GM18951 (cell line): ENCODE data around the gene BCL6B.
"Not testable (repeated sequence)": the region's sequence is repeated elsewhere in the genome, so short reads cannot be mapped to it uniquely, and the experiment has no call there.

ENCODE experiments used
- POLR2A ChIP-seq: IDR thresholded peaks from 4 replicates; pipeline ENCODE4 v1.6.1; 2011; ENCODE audit warnings: mild to moderate bottlenecking; ENCODE audit not compliant: insufficient read length, insufficient read depth; ENCODE audit errors: extremely low read depth
- in situ Hi-C: fragments of 300-500 bp; cut with MboI; formaldehyde crosslinking; loops from one replicate; pipeline ENCODE4 v1.12.0; 2022; ENCODE audit warnings: low sequenced_read_pairs, mixed read lengths, inconsistent platforms; ENCODE audit not compliant: unreplicated experiment

BCL6B gene, protein sequence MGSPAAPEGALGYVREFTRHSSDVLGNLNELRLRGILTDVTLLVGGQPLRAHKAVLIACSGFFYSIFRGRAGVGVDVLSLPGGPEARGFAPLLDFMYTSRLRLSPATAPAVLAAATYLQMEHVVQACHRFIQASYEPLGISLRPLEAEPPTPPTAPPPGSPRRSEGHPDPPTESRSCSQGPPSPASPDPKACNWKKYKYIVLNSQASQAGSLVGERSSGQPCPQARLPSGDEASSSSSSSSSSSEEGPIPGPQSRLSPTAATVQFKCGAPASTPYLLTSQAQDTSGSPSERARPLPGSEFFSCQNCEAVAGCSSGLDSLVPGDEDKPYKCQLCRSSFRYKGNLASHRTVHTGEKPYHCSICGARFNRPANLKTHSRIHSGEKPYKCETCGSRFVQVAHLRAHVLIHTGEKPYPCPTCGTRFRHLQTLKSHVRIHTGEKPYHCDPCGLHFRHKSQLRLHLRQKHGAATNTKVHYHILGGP

DNA sequence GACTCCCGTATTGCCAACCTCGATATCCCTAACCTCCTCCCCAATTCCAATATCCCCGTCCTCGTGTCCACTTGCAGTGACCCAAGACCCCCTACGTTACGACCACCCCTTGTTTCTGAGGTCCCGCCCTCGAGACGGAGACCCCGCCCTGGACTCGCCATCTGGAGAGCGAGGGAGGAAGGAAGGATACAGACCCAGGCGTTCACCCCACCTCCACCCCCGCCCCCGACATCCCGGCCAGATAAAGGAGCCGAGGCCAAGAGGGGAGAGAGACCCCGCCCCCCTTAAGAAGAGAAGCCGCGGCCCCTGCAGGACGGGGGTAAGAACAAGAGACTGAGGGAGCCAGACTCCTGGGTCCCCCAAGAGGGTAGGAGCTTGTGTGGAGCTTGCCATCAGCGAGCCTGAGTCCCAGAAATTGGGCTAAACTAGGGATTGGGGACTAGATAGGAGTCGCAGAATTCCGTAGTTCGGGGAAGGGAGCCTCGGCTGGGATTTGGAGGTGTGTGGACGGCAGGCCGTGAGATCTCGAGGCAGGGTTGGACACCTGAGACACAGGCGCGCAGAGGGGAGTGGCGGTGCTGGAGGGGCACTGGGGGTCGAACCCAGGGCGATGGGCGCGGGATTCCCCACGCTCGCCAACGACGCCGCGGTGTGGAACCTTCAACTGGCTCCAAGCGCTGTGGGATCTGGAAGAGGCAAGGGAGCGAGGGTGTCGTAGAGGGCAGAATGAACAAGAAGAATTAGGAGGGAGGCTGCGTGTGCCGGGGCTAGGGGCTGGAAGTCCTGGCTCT lies at the start of gene BCL6B:
Gene BCL6B (plus strand): TSS at position 270 of the 791 bp plus-strand sequence. CDS start 622 bp downstream, outside the sequence.
- in situ Hi-C loops: no loop called here
- TF ChIP-seq POLR2A: no peak

DNA sequence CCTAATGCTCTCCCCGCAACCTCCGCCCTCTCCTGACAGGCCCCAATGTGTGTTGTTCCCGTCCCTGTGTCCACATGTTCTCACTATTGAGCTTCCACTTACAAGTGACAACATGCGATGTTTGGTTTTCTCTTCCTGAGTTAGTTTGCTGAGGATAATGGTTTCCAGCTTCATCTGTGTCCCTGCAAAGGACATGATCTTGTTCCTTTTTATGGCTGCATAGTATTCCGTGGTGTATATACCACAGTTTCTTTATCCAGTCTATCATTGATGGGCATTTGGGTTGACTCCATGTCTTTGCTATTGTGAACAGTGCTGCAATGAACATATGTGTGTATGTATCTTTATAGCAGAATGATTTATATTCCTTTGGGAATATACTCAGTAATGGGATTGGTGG lies 43.4 kb upstream of the BCL6B start:
- in situ Hi-C loops: not testable (repeated sequence)

DNA sequence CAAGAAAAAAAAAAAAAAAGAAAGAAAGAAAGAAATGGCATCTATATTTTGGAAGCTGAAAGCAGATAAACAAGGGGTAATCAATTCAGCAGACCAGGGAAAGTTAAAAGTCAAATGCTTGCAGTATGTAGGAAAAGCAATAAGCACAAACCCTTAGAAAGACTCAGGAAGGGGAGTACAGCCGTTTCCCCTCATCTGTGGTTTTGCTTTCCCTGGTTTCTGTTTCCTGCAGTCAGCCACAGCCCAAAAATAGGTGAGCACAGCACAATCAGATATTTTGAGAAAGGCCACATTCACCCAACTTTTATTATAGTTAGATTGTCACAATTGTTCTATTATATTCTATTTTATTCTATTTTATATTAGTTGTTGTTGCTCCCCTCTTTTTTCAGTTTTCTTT lies 41.4 kb upstream of the BCL6B start:
- in situ Hi-C loops: no loop called here
- TF ChIP-seq POLR2A: no peak

DNA sequence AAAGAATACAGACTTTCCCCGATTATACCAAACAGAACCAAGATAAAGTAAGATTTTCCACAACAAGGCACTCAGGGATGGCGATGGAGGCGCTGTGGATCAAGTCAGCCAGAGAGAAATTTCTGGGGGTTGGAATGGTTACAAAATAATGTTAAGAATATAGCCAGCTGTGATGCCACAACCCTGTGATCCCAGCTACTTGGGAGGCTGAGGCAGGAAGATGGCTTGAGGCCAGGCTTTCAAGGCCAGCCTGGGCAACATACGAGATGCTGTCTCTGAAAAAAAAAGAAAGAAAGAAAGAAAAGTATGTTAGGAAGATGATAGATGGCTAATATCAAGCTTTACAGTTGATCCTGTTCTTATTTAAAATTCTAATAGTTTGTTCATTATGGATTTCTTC lies 37.6 kb upstream of the BCL6B start:
- TF ChIP-seq POLR2A: no peak
- in situ Hi-C loops: no loop called here

DNA sequence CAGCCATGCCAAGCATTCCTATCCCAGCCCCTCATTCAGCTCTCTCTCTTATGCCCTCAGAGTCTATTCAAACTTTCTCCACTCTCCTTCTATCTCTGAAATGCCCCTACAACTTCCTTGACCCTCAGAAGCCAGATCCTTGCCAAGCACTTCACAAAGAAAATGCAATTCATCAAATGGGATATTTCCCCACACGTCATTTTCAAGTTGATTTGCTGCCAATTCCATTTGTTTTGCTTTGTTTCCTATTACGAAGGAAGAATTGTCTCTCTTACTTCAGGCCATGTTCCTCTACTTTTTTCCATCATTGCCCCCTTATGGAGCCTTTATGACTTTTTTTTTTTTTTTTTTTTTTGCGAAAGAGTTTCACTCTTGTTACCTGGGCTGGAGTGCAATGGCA lies 36.2 kb upstream of the BCL6B start:
- no peak for TF ChIP-seq POLR2A
- in situ Hi-C loops: no loop called here

DNA sequence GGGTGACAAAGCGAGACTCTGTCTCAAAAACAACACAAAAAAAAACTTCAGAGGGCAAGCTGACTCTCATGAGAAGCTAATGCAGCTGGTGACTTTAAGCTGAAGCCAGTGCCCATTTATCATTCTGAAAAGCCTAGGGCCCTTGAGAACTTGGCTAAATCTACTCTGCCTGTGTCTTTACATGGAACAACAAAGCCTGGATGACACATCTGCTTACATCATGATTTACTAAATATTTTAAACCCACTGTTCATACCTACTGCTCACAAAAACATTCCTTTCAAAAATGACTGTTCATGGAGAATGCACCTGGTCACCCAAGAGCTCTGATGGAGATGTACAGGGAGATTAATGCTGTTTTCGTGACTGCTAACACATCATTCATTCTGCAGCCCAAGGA lies 33.1 kb upstream of the BCL6B start:
- TF ChIP-seq POLR2A: no peak
- in situ Hi-C loops: no loop called here

DNA sequence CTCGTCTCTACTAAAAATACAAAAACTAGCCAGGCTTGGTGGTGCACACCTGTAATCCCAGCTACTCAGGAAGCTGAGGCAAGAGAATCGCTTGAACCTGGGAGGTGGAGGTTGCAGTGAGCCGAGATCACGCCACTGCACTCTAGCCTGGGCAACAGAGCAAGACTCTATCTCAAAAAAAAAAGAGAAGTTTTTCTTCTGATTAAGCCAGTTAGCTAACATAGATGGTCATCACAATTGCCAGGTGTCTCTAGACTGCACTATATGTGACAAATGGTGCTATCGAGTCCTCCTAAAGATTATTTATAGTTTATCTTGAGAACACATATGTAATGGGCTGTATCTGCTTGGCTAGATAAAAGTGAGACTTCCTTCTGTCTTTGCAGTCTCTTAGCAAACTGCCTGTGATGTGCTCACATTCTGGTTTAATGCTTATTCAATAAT lies 29.2 kb upstream of the BCL6B start:
- in situ Hi-C loops: not testable (repeated sequence)

DNA sequence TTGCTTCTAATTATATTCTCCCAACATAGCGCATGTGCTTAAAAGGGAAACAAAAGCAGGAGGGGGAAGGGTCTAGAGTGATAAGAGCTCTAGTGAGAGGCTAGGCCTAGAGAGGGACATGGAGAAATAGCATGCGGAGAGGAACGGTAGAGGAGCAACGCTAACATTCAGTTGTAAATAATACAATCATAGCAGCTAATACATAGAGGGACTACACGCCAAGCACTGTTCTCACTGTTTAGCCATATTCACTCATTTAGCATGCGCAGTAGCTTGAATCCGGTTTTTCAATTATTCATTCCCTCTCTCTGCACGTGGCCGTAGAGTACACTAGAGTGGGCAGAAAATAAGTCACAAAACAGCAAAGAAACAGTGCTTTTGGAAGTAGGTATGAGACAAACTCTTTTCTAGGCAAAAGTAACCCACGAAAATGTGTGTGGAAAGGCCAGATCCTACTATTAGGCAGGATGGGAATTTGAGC lies 28.7 kb upstream of the BCL6B start:
- in situ Hi-C loops: no loop called here
- no peak for TF ChIP-seq POLR2A

DNA sequence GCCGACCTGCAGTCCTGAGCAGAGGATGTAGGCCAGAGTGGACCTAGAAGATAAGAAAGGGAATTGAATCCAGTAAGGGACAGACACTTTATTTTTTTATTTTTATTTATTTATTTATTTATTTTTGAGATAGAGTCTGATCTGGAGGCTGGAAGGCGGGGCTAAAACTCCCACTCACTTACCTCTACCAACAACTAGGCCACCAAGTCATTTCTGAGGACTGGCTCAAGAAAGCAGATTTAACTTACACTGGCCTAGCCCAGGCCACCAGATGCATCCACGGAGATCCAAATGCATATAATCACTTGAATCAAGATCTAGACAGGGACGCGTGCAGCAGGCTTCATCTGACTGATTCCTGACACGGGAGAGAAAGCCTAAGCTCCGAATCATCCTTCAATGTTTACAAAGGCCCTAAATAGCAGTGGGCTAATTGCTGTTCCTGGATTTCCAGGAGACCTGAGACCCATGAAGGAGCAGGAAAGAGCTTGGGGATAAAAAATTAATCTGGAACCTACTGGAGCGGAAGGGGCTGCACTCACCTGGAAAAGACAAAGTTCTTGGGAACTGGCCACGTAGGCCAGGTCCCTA lies 28.1 kb upstream of the BCL6B start:
- no peak for TF ChIP-seq POLR2A
- in situ Hi-C loops: no loop called here

DNA sequence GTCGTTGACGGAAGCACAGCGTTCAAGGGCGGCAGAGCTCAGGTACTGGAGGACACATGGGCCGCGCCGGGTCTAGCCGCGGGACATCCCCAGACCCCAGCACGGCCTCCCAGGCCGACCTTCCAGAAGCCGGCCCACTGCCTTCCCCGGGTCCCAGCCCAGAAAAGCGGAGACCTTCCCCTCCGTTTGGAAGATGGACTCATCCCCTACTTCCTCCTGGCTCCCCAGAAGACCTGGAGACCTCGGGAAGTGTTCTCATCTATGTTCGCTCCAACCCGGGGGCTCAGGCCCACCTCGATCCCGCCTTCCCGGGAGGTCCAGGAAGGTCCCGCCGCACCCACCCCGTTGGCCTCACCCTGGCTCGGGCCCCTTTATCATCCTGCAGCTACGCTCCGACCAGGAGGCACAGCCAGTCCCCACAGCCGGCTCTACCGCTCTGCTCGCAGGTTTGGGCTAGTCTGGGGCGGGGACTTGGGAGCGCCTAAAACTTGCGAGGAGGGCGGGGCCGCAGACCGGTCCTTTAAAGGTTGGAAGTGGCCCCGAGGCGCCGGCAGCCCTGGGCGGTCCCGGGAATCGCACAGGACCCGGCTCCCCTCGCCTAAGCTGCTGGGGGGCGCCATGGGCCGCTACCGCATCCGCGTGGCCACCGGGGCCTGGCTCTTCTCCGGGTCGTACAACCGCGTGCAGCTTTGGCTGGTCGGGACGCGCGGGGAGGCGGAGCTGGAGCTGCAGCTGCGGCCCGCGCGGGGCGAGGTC lies 27.2 kb upstream of the BCL6B start, which contains the start of gene ALOX12:
Gene ALOX12 (plus strand): TSS at position 550 of the 756 bp plus-strand sequence. CDS start 69 bp downstream, at position 619.
- in situ Hi-C loops: no loop called here
- TF ChIP-seq POLR2A: no peak

DNA sequence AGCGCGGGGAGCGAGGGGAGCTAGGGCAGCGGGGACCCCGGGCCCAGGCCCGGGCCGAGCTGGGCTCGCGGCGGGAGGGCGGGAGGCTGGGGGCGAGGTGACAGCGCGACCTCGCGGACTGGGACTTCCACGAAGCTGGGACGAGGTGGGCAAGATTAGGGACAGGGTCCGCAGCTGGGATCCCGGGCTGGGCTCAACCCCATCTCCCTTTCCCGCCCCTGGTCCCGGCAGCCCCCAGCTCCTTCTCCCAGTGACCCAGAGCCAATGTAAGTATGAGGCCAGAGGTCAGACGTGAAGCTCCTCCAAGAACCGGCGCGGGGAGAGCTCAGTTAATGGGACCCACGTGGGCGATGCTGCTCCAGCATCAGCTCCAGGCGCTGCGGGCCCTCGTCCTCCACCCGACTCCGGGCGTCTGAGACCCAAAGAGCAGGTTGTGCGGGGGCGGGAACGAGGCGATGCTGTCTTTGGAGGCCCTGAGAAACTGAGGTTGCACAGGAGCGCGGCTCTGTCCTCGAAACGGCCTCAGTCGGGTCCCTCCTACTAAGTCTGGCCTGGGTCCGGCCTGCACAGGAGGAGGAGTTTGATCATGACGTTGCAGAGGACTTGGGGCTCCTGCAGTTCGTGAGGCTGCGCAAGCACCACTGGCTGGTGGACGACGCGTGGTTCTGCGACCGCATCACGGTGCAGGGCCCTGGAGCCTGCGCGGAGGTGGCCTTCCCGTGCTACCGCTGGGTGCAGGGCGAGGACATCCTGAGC lies 26.4 kb upstream of the BCL6B start:
- in situ Hi-C loops: no loop called here
- TF ChIP-seq POLR2A: no peak

DNA sequence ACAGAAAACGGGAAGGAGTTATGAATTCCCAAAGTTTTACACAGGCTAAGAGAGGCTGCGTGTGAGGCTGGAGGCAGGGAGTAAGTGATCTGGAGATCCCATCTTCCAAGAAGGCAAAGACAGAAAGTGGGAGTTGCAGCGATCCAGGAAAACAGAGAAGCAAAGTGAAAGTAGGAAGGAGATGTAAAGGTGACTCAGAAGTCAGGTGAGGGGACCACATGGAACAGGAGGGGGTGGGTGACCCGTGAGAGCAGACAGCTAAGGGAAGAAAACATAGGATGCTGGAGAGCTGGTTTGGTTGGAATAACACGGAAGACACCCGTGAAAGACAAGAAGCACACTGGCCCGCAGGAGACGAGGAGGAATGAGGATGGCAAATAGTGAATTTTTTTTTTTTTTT lies 25.7 kb upstream of the BCL6B start:
- in situ Hi-C loops: no loop called here
- no peak for TF ChIP-seq POLR2A
